SK-N-SH treated with all-trans-retinoic acid at 6 μM for 48 hours (cell line): ENCODE measurements around the gene CRLF2.
"Not testable (repeated sequence)": the region's sequence is repeated elsewhere in the genome, so short reads cannot be mapped to it uniquely, and the experiment has no call there.

Experiments
- ATAC-seq: fragments of 200-7000 bp; cut with Tn5 transposase; 3 replicates; pipeline ENCODE4 v1.9.1; 2020; ENCODE audit warnings: mild to moderate bottlenecking, moderate library complexity
- ARNTL ChIP-seq: fragments of 450-650 bp; formaldehyde crosslinking; IDR thresholded peaks from 2 replicates; pipeline ENCODE4 v1.5.0; 2020; ENCODE audit warnings: low read depth, mild to moderate bottlenecking, moderate library complexity, borderline replicate concordance
- BACH2 ChIP-seq: fragments of 250-450 bp; sonication (Bioruptor Pico); IDR thresholded peaks from 2 replicates; pipeline ENCODE4 v1.9.0; 2021; ENCODE audit warnings: mild to moderate bottlenecking, borderline replicate concordance
- CREB5 ChIP-seq: fragments of 250-450 bp; sonication (Bioruptor Pico); IDR thresholded peaks from 2 replicates; pipeline ENCODE4 v1.5.1; 2020; ENCODE audit warnings: low read depth, mild to moderate bottlenecking, moderate library complexity
- CSDC2 ChIP-seq: fragments of 250-450 bp; sonication (Bioruptor Pico); IDR thresholded peaks from 2 replicates; pipeline ENCODE4 v1.5.0; 2020; ENCODE audit warnings: mild to moderate bottlenecking, moderate library complexity
- ESRRG ChIP-seq: fragments of 250-450 bp; sonication (Bioruptor Pico); IDR thresholded peaks from 2 replicates; pipeline ENCODE4 v1.6.1; 2021; ENCODE audit warnings: mild to moderate bottlenecking
- GLIS3 ChIP-seq: fragments of 250-450 bp; sonication (Bioruptor Pico); IDR thresholded peaks from 2 replicates; pipeline ENCODE4 v1.5.0; 2020; ENCODE audit warnings: mild to moderate bottlenecking, moderate library complexity
- OSR1 ChIP-seq: fragments of 250-450 bp; sonication (Bioruptor Pico); IDR thresholded peaks from 2 replicates; pipeline ENCODE4 v1.8.0; 2022; ENCODE audit warnings: moderate library complexity, mild to moderate bottlenecking, inconsistent platforms
- PATZ1 ChIP-seq: fragments of 250-450 bp; sonication (Bioruptor Pico); IDR thresholded peaks from 2 replicates; pipeline ENCODE4 v1.8.0; 2020; ENCODE audit warnings: mild to moderate bottlenecking, moderate library complexity, borderline replicate concordance
- PPARA ChIP-seq: fragments of 250-450 bp; sonication (Bioruptor Pico); IDR thresholded peaks from 2 replicates; pipeline ENCODE4 v1.5.0; 2020; ENCODE audit warnings: mild to moderate bottlenecking, borderline replicate concordance
- RARB ChIP-seq: fragments of 250-450 bp; sonication (Bioruptor Pico); IDR thresholded peaks from 2 replicates; pipeline ENCODE4 v1.8.0; 2021; ENCODE audit warnings: mild to moderate bottlenecking, moderate library complexity
- SNAI2 ChIP-seq: fragments of 250-450 bp; sonication (Bioruptor Pico); IDR thresholded peaks from 2 replicates; pipeline ENCODE4 v1.5.0; 2020; ENCODE audit warnings: mild to moderate bottlenecking, moderate library complexity
- TSHZ2 ChIP-seq: fragments of 250-450 bp; sonication (Bioruptor Pico); IDR thresholded peaks from 2 replicates; pipeline ENCODE4 v1.5.0; 2020; ENCODE audit warnings: mild to moderate bottlenecking, moderate library complexity
- ZC3H10 ChIP-seq: fragments of 250-450 bp; sonication (Bioruptor Pico); IDR thresholded peaks from 2 replicates; pipeline ENCODE4 v1.5.1; 2021; ENCODE audit warnings: mild to moderate bottlenecking, moderate library complexity
- ZFP3 ChIP-seq: fragments of 250-450 bp; sonication (Bioruptor Pico); IDR thresholded peaks from 2 replicates; pipeline ENCODE4 v1.5.0; 2020; ENCODE audit warnings: mild to moderate bottlenecking, moderate library complexity
- ZFP30 ChIP-seq: fragments of 450-650 bp; formaldehyde crosslinking; IDR thresholded peaks from 2 replicates; pipeline ENCODE4 v1.5.0; 2022; ENCODE audit warnings: mild to moderate bottlenecking, moderate library complexity
- ZNF565 ChIP-seq: fragments of 450-650 bp; formaldehyde crosslinking; conservative IDR thresholded peaks from 2 replicates; pipeline ENCODE4 v1.5.0; 2020; ENCODE audit warnings: low read depth, mild to moderate bottlenecking, moderate library complexity
- ZNF70 ChIP-seq: fragments of 450-650 bp; formaldehyde crosslinking; IDR thresholded peaks from 2 replicates; pipeline ENCODE4 v1.5.0; 2020; ENCODE audit warnings: mild to moderate bottlenecking, moderate library complexity
- TF ChIP-seq, protein P1 (sequence below): fragments of 250-450 bp; sonication (Bioruptor Pico); IDR thresholded peaks from 2 replicates; pipeline ENCODE4 v1.5.1; 2021; ENCODE audit warnings: mild to moderate bottlenecking, moderate library complexity

CRLF2 gene

DNA sequence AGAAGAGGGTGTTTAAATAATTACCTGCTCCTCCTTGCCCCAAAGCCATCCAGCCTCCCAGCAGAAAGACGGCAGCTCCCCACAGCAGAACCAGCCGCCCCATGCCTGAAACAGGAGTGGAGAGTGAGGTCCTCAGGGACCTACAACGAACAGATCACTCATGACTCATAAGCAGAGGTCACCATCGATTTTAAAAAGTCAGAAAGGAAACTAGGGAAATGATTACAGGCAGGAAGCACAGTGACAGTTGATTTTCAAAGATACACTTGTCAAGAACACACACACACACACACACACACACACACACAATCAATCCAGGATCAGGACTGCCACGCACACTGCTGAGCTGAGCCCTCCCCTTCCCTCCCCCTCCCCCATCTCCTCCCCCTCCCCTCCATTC, at the start of gene CRLF2:
Gene CRLF2 (minus strand): TSS at position 118 of the 400 bp plus-strand sequence. CDS start 15 bp downstream, at position 103.
- no peak for ATAC-seq
- TF ChIP-seq ARNTL (CRISPR knock-in tag), result no peak
- no peak for TF ChIP-seq ZFP30 (CRISPR knock-in tag)
- no peak for TF ChIP-seq ZC3H10 (CRISPR knock-in tag)
- no peak for TF ChIP-seq CSDC2 (CRISPR knock-in tag)
- no peak for TF ChIP-seq RARB (CRISPR knock-in tag)
- TF ChIP-seq ZNF70 (CRISPR knock-in tag), result no peak
- TF ChIP-seq ZNF565 (CRISPR knock-in tag), result no peak
- TF ChIP-seq SNAI2, result no peak
- no peak for TF ChIP-seq PPARA (CRISPR knock-in tag)
- no peak for TF ChIP-seq PATZ1
- no peak for TF ChIP-seq ESRRG
- no peak for TF ChIP-seq GLIS3 (CRISPR knock-in tag)
- no peak for TF ChIP-seq BACH2

DNA sequence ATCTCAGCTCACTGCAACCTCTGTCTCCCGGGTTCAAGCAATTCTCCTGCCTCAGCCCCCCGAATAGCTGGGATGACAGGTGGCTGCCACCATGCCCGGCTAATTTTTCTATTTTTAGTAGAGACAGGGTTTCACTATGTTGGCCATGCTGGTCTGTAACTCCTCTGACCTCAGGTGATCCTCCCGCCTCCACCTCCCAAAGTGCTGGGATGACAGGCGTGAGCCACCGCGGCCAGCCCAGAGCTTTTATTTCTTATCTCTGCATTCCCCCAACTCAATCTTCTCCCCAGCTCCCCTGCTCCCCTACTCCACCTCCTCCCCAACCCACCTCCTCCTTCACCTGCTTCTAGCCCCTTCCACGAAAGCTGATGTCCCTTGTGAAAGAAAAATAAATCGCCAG, 49.3 kb upstream of the CRLF2 start:
- not testable (repeated sequence) for ATAC-seq

- TF ChIP-seq ZNF70 (CRISPR knock-in tag) (no peak), RARB (CRISPR knock-in tag) (no peak), PATZ1 (no peak), ZFP3 (CRISPR knock-in tag) (no peak), TSHZ2 (no peak), OSR1 (CRISPR knock-in tag) (no peak), PPARA (CRISPR knock-in tag) (no peak), CREB5 (CRISPR knock-in tag) (no peak), CSDC2 (CRISPR knock-in tag) (no peak)
- TF ChIP-seq, protein P1, sequence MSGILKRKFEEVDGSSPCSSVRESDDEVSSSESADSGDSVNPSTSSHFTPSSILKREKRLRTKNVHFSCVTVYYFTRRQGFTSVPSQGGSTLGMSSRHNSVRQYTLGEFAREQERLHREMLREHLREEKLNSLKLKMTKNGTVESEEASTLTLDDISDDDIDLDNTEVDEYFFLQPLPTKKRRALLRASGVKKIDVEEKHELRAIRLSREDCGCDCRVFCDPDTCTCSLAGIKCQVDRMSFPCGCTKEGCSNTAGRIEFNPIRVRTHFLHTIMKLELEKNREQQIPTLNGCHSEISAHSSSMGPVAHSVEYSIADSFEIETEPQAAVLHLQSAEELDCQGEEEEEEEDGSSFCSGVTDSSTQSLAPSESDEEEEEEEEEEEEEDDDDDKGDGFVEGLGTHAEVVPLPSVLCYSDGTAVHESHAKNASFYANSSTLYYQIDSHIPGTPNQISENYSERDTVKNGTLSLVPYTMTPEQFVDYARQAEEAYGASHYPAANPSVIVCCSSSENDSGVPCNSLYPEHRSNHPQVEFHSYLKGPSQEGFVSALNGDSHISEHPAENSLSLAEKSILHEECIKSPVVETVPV (CRISPR knock-in tag), result no peak
- ATAC-seq, result no peak
These were observed 48.8 kb upstream of the CRLF2 start for GRCh38 chrX:1261285-1261684.

DNA sequence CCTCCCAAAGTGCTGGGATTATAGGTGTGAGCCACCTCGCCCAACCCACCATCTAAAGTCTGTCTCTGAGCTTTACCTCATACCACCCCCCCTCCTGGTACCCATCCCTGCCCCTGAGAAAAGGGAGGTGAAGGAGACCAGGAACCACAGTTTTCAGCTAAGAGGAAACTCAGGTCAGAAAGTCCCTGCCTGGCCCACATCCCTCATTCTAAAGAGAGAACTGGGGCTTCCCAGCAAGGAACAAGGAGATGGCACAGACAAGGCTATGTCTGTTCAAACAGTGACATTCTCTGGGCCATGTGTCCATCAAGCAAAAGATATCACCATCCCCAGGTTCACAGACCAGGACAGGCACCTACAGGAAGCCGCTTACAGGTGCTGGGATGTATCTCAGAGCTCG, 40.4 kb upstream of the CRLF2 start:
- no peak for ATAC-seq
- no peak for TF ChIP-seq CREB5 (CRISPR knock-in tag)
- TF ChIP-seq, all 23 proteins: peak for 0
